OCI-LY7 (cell line): ENCODE measurements around the gene OSBPL1A. TPM values are rescaled to one million over a fixed set of nuclear protein-coding genes. Genes with fewer than 3 reads are reported as not detected.

ENCODE experiments used
- BruUV-seq: library from RNA; stranded (reverse); fragments of 400-500 nt; replicated peaks from 2 replicates; lab custom pipeline; 2021; lab: Mats Ljungman, UMichigan
- CTCF ChIA-PET: fragments of 300-600 bp; sonication (Branson Sonifier 250); formaldehyde crosslinking; loops from one replicate; lab custom pipeline; 2022; ENCODE audit warnings: antibody characterized with exemption; ENCODE audit not compliant: unreplicated experiment; lab: Charles Lee
- POLR2A ChIA-PET: fragments of 300-600 bp; sonication (Branson Sonifier 250); formaldehyde crosslinking; loops from one replicate; lab custom pipeline; 2022; ENCODE audit warnings: antibody characterized with exemption; lab: Charles Lee
- DNase-seq: peaks from one replicate; pipeline ENCODE4 v3.0.0-alpha.2; 2015; ENCODE audit warnings: low spot score
- H2AFZ ChIP-seq: fragments of 200-600 bp; sonication (generic), shearing (Covaris generic); 2 replicates; pipeline ENCODE4 v1.6.1; 2014; ENCODE audit warnings: mild to moderate bottlenecking, antibody characterized with exemption, low read length, moderate library complexity
- H3K27ac ChIP-seq: fragments of 200-600 bp; sonication (generic); 2 replicates; pipeline ENCODE4 v1.5.1; 2014; ENCODE audit warnings: mixed run types, low read depth, mild to moderate bottlenecking, moderate library complexity, low read length, inconsistent platforms; ENCODE audit not compliant: poor library complexity, severe bottlenecking
- H3K36me3 ChIP-seq: fragments of 200-600 bp; sonication (generic); 2 replicates; pipeline ENCODE4 v1.6.1; 2014; ENCODE audit warnings: mild to moderate bottlenecking, antibody characterized with exemption, low read length, moderate library complexity, mixed read lengths; ENCODE audit not compliant: insufficient read depth
- H3K4me1 ChIP-seq: fragments of 200-600 bp; sonication (generic); 2 replicates; pipeline ENCODE4 v1.5.1; 2014; ENCODE audit warnings: mild to moderate bottlenecking, low read length; ENCODE audit not compliant: insufficient read depth, poor library complexity, severe bottlenecking
- H3K4me2 ChIP-seq: fragments of 200-600 bp; sonication (generic); 2 replicates; pipeline ENCODE4 v1.6.1; 2014; ENCODE audit warnings: mild to moderate bottlenecking, low read length
- H3K4me3 ChIP-seq: fragments of 200-600 bp; sonication (generic); 2 replicates; pipeline ENCODE4 v1.5.1; 2014; ENCODE audit warnings: mild to moderate bottlenecking, low read depth, low read length; ENCODE audit not compliant: poor library complexity, severe bottlenecking
- H3K79me2 ChIP-seq: fragments of 200-600 bp; sonication (generic); 2 replicates; pipeline ENCODE4 v1.6.1; 2016; ENCODE audit warnings: low read depth, mild to moderate bottlenecking, low read length, moderate library complexity, mixed read lengths; ENCODE audit not compliant: insufficient read depth
- H3K9me2 ChIP-seq: fragments of 200-600 bp; sonication (generic); 2 replicates; pipeline ENCODE4 v1.6.1; 2016; ENCODE audit warnings: mild to moderate bottlenecking, low read length, mixed read lengths; ENCODE audit not compliant: insufficient read depth
- H3K9me3 ChIP-seq: fragments of 200-600 bp; sonication (generic); 2 replicates; pipeline ENCODE4 v1.6.1; 2014; ENCODE audit warnings: mild to moderate bottlenecking, mixed run types, low read length, mixed read lengths
- H4K20me1 ChIP-seq: fragments of 200-600 bp; sonication (generic); 2 replicates; pipeline ENCODE4 v1.6.1; 2014; ENCODE audit warnings: mild to moderate bottlenecking, antibody characterized with exemption, low read length, moderate library complexity, mixed read lengths; ENCODE audit not compliant: insufficient read depth
- EZH2phosphoT487 ChIP-seq: fragments of 200-600 bp; sonication (generic); IDR thresholded peaks from 2 replicates; pipeline ENCODE4 v1.6.1; 2018; ENCODE audit warnings: low read depth, borderline replicate concordance, mild to moderate bottlenecking, mixed run types, antibody characterized with exemption, low read length, moderate library complexity, mixed read lengths
- intact Hi-C: fragments of 100-400 bp; cut with micrococcal nuclease; formaldehyde crosslinking; loops from one replicate; pipeline ENCODE4 v1.10.0; 2022; ENCODE audit not compliant: unreplicated experiment
- total RNA-seq, 2 experiments: library from RNA; depleted of rRNA in 1 of 2; stranded (reverse); fragments of >200 nt in 1 of 2; shearing (Covaris generic) in 1 of 2; gene quantifications; 2 replicates each; pipeline ENCODE4 v1.2.3, GENCODE V29; 2014 to 2022
- TF ChIP-seq, protein P1 (sequence below): fragments of 200-600 bp; sonication (generic); conservative IDR thresholded peaks from 2 replicates; pipeline ENCODE4 v1.5.1; 2014; ENCODE audit warnings: mild to moderate bottlenecking, antibody characterized with exemption, low read length, moderate library complexity, mixed read lengths

The OSBPL1A gene
- total RNA-seq, 2 experiments from 2014 or later, result 0.06 to 0.59 TPM

DNA sequence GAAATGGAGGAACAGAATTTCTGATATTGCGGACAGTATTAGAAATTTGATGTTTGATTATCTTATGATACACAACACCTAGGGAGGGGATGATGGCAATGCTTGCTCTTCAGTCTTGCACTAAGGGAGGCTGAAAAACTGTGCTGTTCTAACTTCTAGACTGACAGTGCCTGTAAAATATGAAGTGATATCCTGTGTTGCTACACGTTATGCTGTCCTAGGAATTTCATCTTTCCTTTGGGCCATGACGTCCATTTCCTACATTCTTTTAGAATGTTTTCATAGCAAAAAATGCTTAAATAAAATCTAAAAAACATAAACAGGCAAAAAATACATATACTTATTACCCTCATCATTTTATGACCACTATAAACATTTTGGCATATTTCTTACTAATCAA lies 55.3 kb downstream of the OSBPL1A start:
- Histone ChIP-seq H3K4me1 (no peaks in the 10 kb centered on the region), H3K4me3 (no peak overlapping the region), H3K4me2 (no peak overlapping the region), H3K9me3 (no peaks in the 10 kb centered on the region), H3K9me2 (no peaks in the 10 kb centered on the region), H2AFZ (no peak overlapping the region), H3K27ac (no peak overlapping the region), H3K79me2 (no peaks in the 10 kb centered on the region), H4K20me1 (no peaks in the 10 kb centered on the region), H3K36me3 (no peaks in the 10 kb centered on the region)
- CTCF ChIA-PET, result no interaction called here
- intact Hi-C loops, result no loop called here
- no peak for TF ChIP-seq EZH2phosphoT487
- TF ChIP-seq, protein P1, sequence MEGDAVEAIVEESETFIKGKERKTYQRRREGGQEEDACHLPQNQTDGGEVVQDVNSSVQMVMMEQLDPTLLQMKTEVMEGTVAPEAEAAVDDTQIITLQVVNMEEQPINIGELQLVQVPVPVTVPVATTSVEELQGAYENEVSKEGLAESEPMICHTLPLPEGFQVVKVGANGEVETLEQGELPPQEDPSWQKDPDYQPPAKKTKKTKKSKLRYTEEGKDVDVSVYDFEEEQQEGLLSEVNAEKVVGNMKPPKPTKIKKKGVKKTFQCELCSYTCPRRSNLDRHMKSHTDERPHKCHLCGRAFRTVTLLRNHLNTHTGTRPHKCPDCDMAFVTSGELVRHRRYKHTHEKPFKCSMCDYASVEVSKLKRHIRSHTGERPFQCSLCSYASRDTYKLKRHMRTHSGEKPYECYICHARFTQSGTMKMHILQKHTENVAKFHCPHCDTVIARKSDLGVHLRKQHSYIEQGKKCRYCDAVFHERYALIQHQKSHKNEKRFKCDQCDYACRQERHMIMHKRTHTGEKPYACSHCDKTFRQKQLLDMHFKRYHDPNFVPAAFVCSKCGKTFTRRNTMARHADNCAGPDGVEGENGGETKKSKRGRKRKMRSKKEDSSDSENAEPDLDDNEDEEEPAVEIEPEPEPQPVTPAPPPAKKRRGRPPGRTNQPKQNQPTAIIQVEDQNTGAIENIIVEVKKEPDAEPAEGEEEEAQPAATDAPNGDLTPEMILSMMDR, result no peak
- BruUV-seq, result no TSS peak
- POLR2A ChIA-PET, result no interaction called here
- DNase-seq, result no peak

DNA sequence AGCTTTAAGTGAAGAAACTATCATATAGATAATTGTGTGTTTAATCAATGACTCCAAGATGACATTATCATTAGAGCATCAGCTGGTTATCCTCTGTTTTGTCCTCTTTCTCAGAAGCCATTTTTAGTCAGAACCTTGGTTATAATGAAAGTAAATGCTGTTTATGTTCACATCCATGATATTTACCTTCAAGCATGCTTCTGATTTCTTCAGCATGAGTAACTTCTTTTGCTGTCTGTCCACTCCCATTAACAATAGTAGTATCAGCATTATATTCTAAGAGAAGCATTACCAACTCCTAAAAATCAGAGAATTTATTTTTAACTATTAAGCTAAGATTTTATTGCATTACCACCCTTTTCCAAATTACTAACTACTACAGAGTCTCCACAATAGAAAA lies 56.3 kb downstream of the OSBPL1A start:
- H3K36me3 ChIP-seq, result no peaks in the 10 kb centered on the region
- H3K79me2 ChIP-seq, result no peaks in the 10 kb centered on the region
- H3K27ac ChIP-seq, result no peak overlapping the region
- H2AFZ ChIP-seq, result no peak overlapping the region
- no peak overlapping the region for H3K4me3 ChIP-seq
- intact Hi-C loops, result no loop called here
- H3K4me2 ChIP-seq, result no peak overlapping the region
- H3K9me3 ChIP-seq, result no peaks in the 10 kb centered on the region
- DNase-seq, result no peak
- CTCF ChIA-PET, result no interaction called here
- H3K9me2 ChIP-seq, result no peaks in the 10 kb centered on the region
- TF ChIP-seq, protein P1, result no peak
- TF ChIP-seq EZH2phosphoT487, result no peak
- no peaks in the 10 kb centered on the region for H3K4me1 ChIP-seq
- BruUV-seq, result no TSS peak
- no peaks in the 10 kb centered on the region for H4K20me1 ChIP-seq
- POLR2A ChIA-PET, result interaction anchor here (0.6 kb wide), 1 partner anchor 1012 kb away, joined by 3 read pairs; no protein-coding TSS in a partner anchor

DNA sequence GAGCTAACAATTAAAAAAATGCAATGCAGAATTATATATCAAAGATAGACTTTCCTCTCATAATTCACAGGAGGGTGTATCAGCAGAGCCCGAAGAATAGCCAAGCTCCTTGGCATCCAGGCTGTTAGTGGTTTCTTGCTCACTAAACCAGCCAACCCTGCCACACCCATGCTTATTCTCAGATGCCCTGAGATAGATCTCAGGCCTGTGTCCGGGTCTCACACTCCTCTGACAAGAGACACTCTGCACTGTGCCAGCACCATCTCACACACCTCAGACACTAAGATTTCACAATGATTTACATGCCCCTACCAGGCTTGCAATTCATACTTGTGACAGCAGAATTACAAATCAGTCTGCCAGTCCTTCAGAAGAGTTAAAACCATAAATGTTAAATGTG lies 64.5 kb downstream of the OSBPL1A start:
- no peak overlapping the region for H2AFZ ChIP-seq
- no peaks in the 10 kb centered on the region for H3K9me2 ChIP-seq
- TF ChIP-seq EZH2phosphoT487, result no peak
- TF ChIP-seq, protein P1, result no peak
- no peaks in the 10 kb centered on the region for H4K20me1 ChIP-seq
- CTCF ChIA-PET, result no interaction called here
- BruUV-seq, result no TSS peak
- H3K4me1 ChIP-seq, result no peaks in the 10 kb centered on the region
- H3K9me3 ChIP-seq, result no peaks in the 10 kb centered on the region
- POLR2A ChIA-PET, result no interaction called here
- no peaks in the 10 kb centered on the region for H3K36me3 ChIP-seq
- no peak overlapping the region for H3K4me3 ChIP-seq
- DNase-seq, result no peak
- H3K4me2 ChIP-seq, result no peak overlapping the region
- intact Hi-C loops, result no loop called here
- no peak overlapping the region for H3K27ac ChIP-seq
- no peaks in the 10 kb centered on the region for H3K79me2 ChIP-seq
